H1 (cell line): Measurements from ENCODE around the gene OR52N5.

Experiments used
- JUN ChIP-seq: IDR thresholded peaks from 2 replicates; pipeline ENCODE4 v1.6.1; 2011; ENCODE audit warnings: low read depth, mild to moderate bottlenecking, improper control_type of control experiment, low read length
- RAD21 ChIP-seq, 2 experiments: IDR thresholded peaks in 1 of 2; conservative IDR thresholded peaks in 1 of 2; 2 replicates each; pipeline ENCODE4 v1.6.1; 2011; ENCODE audit warnings: low read depth in 2 of 2, low read length in 2 of 2, improper control_type of control experiment in 1 of 2, inconsistent platforms in 1 of 2, mild to moderate bottlenecking in 1 of 2, moderate library complexity in 1 of 2
- RFX5 ChIP-seq: IDR thresholded peaks from 2 replicates; pipeline ENCODE4 v1.6.1; 2011; ENCODE audit warnings: low read depth, low read length, improper control_type of control experiment, borderline replicate concordance
- RXRA ChIP-seq: IDR thresholded peaks from 2 replicates; pipeline ENCODE4 v1.6.1; 2011; ENCODE audit warnings: low read depth, mild to moderate bottlenecking, low read length, moderate library complexity; ENCODE audit not compliant: insufficient read depth
- SIN3A ChIP-seq, 2 experiments: IDR thresholded peaks in 1 of 2; conservative IDR thresholded peaks in 1 of 2; 2 replicates each; pipeline ENCODE4 v1.6.1; 2011 to 2012; ENCODE audit warnings: low read length in 2 of 2, improper control_type of control experiment in 1 of 2, low read depth in 1 of 2, mild to moderate bottlenecking in 1 of 2
- SP1 ChIP-seq: IDR thresholded peaks from 2 replicates; pipeline ENCODE4 v1.6.1; 2011; ENCODE audit warnings: low read depth, low read length
- TAF1 ChIP-seq: IDR thresholded peaks from 2 replicates; pipeline ENCODE4 v1.6.1; 2011; ENCODE audit warnings: mild to moderate bottlenecking, low read depth, low read length
- TF ChIP-seq, protein P1 (sequence below), 3 experiments: IDR thresholded peaks; 1 replicate in 2 of 3; 2 replicates in 1 of 3; pipeline versions ENCODE4 v1.5.1 to v1.6.1; 2011; ENCODE audit warnings: low read length in 3 of 3, mild to moderate bottlenecking in 3 of 3, inconsistent platforms in 2 of 3, low read depth in 1 of 3, moderate library complexity in 1 of 3; ENCODE audit not compliant: insufficient read depth in 1 of 3; ENCODE audit errors: control extremely low read depth in 1 of 3

DNA sequence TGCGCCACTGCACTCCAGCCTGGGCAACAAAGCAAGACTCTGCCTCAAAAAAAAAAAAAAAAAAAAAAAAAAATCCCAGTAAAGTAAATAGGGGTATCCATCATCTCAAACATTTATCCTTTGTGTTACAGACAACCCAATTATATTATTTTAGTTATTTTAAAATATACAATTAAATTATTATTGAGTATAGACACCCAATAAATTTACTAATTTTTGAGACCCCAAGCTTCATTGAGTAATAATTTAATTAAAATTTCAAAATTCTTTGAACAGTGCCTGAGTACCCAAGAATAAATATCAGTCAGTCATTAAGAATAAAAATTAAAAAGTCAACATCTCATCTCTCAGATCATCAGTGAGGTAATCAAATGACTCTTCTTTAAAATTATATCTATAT lies 29.2 kb downstream of the OR52N5 start, which contains the start of gene OR52N4:
- TF ChIP-seq, protein P1, sequence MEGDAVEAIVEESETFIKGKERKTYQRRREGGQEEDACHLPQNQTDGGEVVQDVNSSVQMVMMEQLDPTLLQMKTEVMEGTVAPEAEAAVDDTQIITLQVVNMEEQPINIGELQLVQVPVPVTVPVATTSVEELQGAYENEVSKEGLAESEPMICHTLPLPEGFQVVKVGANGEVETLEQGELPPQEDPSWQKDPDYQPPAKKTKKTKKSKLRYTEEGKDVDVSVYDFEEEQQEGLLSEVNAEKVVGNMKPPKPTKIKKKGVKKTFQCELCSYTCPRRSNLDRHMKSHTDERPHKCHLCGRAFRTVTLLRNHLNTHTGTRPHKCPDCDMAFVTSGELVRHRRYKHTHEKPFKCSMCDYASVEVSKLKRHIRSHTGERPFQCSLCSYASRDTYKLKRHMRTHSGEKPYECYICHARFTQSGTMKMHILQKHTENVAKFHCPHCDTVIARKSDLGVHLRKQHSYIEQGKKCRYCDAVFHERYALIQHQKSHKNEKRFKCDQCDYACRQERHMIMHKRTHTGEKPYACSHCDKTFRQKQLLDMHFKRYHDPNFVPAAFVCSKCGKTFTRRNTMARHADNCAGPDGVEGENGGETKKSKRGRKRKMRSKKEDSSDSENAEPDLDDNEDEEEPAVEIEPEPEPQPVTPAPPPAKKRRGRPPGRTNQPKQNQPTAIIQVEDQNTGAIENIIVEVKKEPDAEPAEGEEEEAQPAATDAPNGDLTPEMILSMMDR (IDR thresholded peaks at IDR 0.05; ENCODE audit: control extremely low read depth in 1 of 3, insufficient read depth in 1 of 3, low read depth in 1 of 3, low read length in 3 of 3), result no peak
- TF ChIP-seq RXRA (no peak), RFX5 (no peak), TAF1 (no peak), SP1 (no peak), SIN3A (conservative IDR thresholded peaks at IDR 0.05 in 1 of 2, IDR thresholded peaks at IDR 0.05 in 1 of 2; ENCODE audit: low read depth in 1 of 2, low read length in 2 of 2) (no peak), RAD21 (IDR thresholded peaks at IDR 0.05 in 1 of 2, conservative IDR thresholded peaks at IDR 0.05 in 1 of 2; ENCODE audit: low read depth in 2 of 2, low read length in 2 of 2) (no peak), JUN (no peak)
